SK-MEL-5 (cell line): Measurements from ENCODE around the gene FAM50A. TPM values are rescaled to one million over a fixed set of nuclear protein-coding genes. Genes with fewer than 3 reads are reported as not detected.
A peak's percentile ranks its signal among the peaks of the same experiment; 100 is the strongest.

Experiments
- DNase-seq: peaks from one replicate; pipeline ENCODE4 v3.0.0-alpha.2; 2016; ENCODE audit warnings: low read depth, low spot score
- in situ Hi-C: cut with HindIII; loops from 2 replicates; pipeline ENCODE4 v1.10.0; 2016; ENCODE audit warnings: low sequenced_read_pairs, high pct_unique_total_duplicates, low pct_unique_long_range_greater_than_20kb
- total RNA-seq: library from RNA; depleted of rRNA; stranded (reverse); fragments of >200 nt; shearing (Covaris generic); gene quantifications from 2 replicates; pipeline ENCODE4 v1.2.3, GENCODE V29; 2014

The FAM50A gene
- total RNA-seq, 1 experiment from 2014 or later: 83.0 TPM

- DNase-seq: no peak
- in situ Hi-C loops: no loop called here
Observed at GRCh38 chrX:154434394-154435168, 9.4 kb upstream of the FAM50A start.

GRCh38 chrX:154435171-154435733 is 8.7 kb upstream of the FAM50A start:
- in situ Hi-C loops: no loop called here

DNA sequence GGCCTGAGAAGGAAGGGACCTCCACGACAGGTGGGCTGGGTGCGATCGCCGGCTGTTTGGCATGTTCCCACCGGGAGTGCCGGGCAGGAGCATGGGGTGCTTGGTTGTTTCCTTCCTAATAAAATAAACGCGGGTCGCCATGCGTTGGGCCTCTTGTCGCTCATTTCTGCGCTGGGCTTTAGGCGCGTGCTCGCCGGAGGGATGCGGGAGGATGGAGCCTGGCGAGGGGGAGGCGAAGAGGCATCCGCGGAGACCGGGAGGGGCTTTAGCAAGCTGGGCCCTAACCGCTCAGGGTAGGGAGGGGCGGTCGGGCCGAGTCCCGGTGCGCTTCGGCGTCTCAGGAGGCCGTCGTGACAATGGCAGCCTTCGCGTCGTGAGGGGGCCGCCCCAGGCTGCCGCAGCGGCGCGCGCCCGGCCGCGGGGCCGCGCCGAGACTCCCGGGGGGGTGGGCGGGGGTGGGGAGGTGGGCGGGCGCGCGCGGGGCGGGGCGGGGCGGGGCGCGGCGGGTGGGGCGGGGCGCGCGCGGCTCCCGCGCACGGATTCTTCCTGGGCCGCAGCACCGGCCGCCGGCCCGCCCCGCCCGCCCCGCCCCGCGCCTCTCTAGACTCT is 7.5 kb upstream of the FAM50A start:
- in situ Hi-C loops: no loop called here
- DNase-seq: no peak

More at GRCh38 chrX:154435171-154435733, 8.7 kb upstream of the FAM50A start:
- DNase-seq: no peak

DNA sequence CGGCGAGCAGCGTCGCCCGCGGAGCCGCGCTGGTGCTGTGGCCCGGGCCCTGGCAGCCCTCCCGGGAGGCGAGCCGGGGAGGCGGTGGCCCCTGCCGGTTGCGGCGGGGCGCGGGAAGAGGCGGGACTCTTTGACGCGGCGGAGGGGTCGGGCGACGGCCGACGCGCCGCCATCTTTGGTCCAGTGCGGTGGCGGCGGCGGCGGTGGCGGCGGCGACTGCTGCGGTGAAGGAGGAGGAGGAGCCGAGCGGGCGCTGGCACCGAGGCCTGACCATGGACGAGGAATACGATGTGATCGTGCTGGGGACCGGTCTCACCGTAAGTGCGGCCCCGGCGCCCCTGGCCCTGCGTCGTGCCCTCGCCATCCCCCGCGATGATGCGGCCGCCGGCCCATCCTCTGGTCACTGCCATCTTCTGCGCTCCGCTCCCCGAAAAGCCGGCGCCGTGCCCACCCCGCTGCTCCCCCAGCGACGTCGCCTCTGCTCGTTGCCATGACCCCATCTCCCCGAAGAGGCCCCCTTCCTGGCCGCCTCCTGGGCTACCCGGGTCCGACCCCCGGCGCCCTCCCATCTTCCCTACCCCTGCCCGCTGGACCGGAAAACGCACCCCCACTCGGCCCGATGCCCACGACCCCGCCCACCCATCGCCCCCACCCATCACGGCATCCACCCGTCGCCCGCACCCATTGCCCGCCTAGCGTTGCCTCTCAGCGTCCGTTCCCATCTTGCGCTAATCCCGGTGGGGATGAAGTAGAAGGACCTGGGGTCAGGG is 6.8 kb upstream of the FAM50A start, which contains the start of gene GDI1:
TSS of gene GDI1 (plus strand) at position 172 of the 770 bp plus-strand sequence. CDS start at position 273, 101 bp downstream.
- in situ Hi-C loops: no loop called here
- peak; percentile 35 for DNase-seq

DNA sequence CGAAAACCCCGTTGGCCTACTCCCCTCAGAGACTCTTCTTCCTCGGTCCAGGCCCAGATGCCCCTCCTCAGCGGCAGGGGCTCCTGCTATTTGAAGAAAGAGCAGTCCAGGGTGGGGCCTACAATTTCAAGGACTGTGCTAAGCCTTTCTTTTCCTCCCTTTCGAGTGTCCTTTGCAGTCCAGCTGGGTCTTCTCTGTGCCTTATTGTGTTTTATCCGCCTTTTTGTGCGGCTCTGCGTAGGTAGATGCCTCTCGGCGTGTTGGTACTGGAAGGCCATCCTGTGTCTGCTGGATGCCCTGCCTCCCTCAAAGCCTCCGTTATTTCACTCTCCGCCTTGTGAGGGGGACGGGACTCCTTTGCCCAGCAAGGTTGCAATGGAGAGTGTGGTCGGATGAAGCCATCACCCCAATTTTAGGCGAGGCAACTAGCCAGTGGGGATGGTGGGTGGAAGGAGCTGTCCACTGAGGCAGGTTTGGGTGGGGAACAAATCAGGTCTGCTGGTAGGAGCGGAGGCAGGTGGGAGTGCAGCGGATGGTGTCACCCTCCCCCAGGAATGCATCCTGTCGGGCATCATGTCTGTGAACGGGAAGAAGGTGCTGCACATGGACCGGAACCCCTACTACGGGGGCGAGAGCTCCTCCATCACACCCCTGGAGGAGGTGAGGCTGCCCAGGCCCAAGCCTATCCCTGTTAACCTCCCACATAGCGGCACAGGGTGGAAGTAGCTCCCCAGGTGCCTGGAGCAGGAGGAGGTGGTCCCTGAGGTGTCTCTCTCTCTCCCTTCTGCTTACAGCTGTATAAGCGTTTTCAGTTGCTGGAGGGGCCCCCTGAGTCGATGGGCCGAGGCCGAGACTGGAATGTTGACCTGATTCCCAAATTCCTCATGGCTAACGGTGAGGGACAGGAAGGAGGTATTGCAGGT is 5.7 kb upstream of the FAM50A start:
- no peak for DNase-seq
- in situ Hi-C loops: no loop called here

GRCh38 chrX:154439841-154440240 is 4.1 kb upstream of the FAM50A start:
- in situ Hi-C loops: no loop called here
- no peak for DNase-seq

DNA sequence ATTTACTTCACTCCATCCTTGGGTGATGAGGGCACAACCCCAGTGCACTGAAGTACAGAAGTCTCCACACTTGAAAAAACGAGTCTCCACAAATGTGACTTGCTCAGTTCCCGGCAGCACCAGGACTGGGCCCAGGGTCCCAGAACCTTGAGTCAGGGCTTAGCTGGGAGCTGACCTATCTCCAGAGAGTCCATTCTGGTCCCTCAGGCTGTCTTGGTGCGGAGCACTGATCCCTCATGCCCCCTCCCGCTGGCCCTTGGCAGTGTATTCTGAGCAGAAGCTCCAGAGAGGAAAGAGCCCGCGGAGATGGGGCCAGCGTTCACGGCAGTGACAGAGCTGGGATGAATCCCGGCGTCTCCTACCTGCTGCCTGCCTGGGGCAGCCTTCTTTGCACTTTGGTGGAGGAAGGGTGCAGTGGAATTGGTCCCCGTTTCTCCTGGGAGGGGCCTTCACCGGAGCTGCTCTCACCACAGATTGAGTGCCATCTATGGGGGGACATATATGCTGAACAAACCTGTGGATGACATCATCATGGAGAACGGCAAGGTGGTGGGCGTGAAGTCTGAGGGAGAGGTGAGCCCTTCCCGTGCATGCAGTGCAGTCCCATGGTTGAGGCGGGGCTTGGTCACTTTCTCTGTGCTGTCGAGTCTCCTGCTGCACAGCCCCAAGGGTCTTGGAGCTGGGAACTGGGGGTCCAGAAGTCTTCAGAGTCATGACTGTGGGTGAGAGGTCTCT is 3.2 kb upstream of the FAM50A start:
- in situ Hi-C loops: no loop called here
- no peak for DNase-seq

DNA sequence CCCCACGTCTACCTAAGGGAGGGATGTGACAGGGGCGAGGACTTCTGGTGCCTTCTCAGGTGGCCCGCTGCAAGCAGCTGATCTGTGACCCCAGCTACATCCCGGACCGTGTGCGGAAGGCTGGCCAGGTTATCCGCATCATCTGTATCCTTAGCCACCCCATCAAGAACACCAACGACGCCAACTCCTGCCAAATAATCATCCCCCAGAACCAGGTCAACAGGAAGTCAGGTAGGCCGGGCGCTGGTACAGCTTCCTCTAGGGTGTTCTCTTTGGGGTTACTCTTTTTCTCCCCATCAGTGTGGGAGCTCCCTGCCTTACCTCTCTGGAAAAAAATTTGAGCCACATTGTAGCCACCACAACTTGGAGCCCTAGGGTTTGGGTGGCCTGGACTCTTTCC is 2.4 kb upstream of the FAM50A start:
- in situ Hi-C loops: no loop called here
- no peak for DNase-seq

GRCh38 chrX:154441984-154442707 is 1.8 kb upstream of the FAM50A start:
- in situ Hi-C loops: no loop called here
- no peak for DNase-seq

- no peak for DNase-seq
Observed at GRCh38 chrX:154443479-154443910, 446 bp upstream of the FAM50A start.

DNA sequence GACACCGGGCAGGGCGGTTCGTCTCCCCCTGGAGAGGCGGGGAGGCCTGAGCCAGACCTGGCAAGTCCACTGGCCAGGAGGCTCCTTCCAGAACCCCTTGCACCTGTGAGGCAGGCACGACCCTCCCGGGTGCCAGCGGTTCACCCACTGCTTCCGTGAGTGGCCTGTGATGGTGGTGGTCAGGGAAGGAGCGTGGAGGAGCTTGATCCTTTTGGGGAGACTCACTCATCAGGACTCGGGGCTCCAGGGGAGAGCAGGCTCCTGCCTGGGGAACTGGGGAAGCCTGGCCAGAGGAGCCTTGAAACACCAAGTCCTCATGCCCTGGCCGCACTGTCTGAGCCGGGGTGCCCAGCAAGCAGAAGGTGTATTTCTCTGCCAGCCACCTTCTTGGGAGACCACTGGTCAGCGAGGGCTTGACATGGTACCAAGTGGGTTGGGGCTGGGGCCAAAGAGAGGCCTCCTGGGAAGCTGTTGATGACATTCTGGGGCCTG is 860 bp downstream of the FAM50A start:
- in situ Hi-C loops: no loop called here
- DNase-seq: no peak

More at GRCh38 chrX:154443479-154443910, 446 bp upstream of the FAM50A start:
- in situ Hi-C loops: no loop called here

GRCh38 chrX:154445776-154446175 is 1.8 kb downstream of the FAM50A start:
- no peak for DNase-seq
- in situ Hi-C loops: no loop called here

DNA sequence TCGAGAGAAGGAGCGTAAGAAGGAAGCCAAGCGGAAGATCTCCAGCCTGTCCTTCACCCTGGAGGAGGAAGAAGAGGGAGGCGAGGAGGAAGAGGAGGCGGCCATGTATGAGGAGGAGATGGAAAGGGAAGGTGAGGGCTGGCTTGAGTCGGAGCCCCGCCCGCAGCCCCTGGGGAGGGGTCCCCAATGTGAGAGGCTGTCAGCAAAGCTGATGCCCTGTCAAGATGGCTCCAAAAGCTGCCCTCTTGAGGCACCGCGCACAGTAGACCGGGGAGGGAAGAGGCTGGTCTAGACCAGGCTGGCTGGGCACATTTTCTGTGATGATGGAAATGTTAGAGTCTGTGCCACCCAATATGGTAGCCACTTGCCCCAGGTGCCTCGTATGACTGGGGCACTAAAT is 2.5 kb downstream of the FAM50A start:
- DNase-seq: no peak
- in situ Hi-C loops: no loop called here

GRCh38 chrX:154448484-154448883 is 4.5 kb downstream of the FAM50A start:
- in situ Hi-C loops: no loop called here

GRCh38 chrX:154449618-154450017 is 5.7 kb downstream of the FAM50A start:
- DNase-seq: no peak
- in situ Hi-C loops: no loop called here

More at GRCh38 chrX:154448484-154448883, 4.5 kb downstream of the FAM50A start:
- no peak for DNase-seq

DNA sequence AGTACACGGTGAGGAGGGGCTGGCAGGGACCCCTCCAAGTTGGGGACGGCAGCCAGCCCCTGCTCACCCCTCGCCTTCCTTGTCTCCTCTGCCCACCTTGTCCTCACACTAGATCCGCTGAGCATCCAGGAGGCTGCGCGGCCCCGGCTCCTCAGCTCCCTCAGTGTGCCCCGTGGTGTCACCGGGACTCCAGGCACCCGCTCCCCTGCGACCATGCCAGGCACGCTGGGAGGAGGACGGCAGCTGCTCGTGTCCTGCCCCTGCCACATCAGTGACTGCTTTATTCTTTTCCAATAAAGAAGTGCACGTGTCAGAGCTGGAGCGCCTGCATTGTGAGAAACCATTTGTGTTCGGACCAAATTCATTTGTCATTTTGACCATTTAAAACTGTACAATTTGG is 6.4 kb downstream of the FAM50A start:
- in situ Hi-C loops: no loop called here

More for the DNA sequence above, 6.4 kb downstream of the FAM50A start:
- no peak for DNase-seq
